ENCODE results near the gene GTPBP8.

GTPBP8 gene

GRCh38 chr3:112974894-112975293, 15.9 kb upstream of the GTPBP8 start, which contains the start of gene CD200R1:
TSS of gene CD200R1 (minus strand) at chr3:112975103. CDS start at chr3:112974857, 246 bp downstream.
- ChIA-PET CTCF (interaction anchor here (0.8 to 4.8 kb wide), 7 partner anchors 9 to 332 kb away, joined by 3 to 26 read pairs (median 6); partner anchors contain the start of gene GTPBP8), POLR2A (no interaction called here)
- no peak for TF ChIP-seq CTCF (IDR thresholded peaks at IDR 0.05; ENCODE audit: control extremely low read depth, extremely low read depth, low read depth, missing control alignments)
- no peak for DNase-seq (ENCODE audit: extremely low spot score)

- ChIA-PET CTCF (interaction anchor here (0.8 to 3.3 kb wide), 4 partner anchors 9 to 334 kb away, joined by 5 to 14 read pairs (median 8); no protein-coding TSS in a partner anchor), POLR2A (interaction anchor here (0.6 kb wide), 1 partner anchor 199 kb away, joined by 5 read pairs; no protein-coding TSS in a partner anchor)
- no peak for DNase-seq (ENCODE audit: extremely low spot score)
- no peak for TF ChIP-seq CTCF (IDR thresholded peaks at IDR 0.05; ENCODE audit: control extremely low read depth, extremely low read depth, low read depth, missing control alignments)
These were observed 14.8 kb upstream of the GTPBP8 start for GRCh38 chr3:112976001-112976400.

- no peak for DNase-seq (ENCODE audit: extremely low spot score)
- TF ChIP-seq CTCF (IDR thresholded peaks at IDR 0.05; ENCODE audit: control extremely low read depth, extremely low read depth, low read depth, missing control alignments) = no peak
- POLR2A ChIA-PET = no interaction called here
- CTCF ChIA-PET = interaction anchor here (0.8 to 3.3 kb wide), 3 partner anchors 8 to 335 kb away, joined by 5 to 14 read pairs (median 7); no protein-coding TSS in a partner anchor
These were observed 13.8 kb upstream of the GTPBP8 start for GRCh38 chr3:112976953-112977352.

- no peak for DNase-seq (ENCODE audit: extremely low spot score)
These were observed 11.4 kb upstream of the GTPBP8 start for GRCh38 chr3:112979244-112979832.

GRCh38 chr3:112980080-112980479, 10.7 kb upstream of the GTPBP8 start:
- no peak for TF ChIP-seq CTCF (IDR thresholded peaks at IDR 0.05; ENCODE audit: control extremely low read depth, extremely low read depth, low read depth, missing control alignments)
- ChIA-PET POLR2A (no interaction called here), CTCF (interaction anchor here (0.9 to 4.7 kb wide), 23 partner anchors 8 to 401 kb away, joined by 3 to 79 read pairs (median 4); partner anchors contain the start of gene GTPBP8)
- DNase-seq (ENCODE audit: extremely low spot score) = no peak

More at GRCh38 chr3:112979244-112979832, 11.4 kb upstream of the GTPBP8 start:
- peak; percentile 40 for TF ChIP-seq CTCF (IDR thresholded peaks at IDR 0.05; ENCODE audit: control extremely low read depth, extremely low read depth, low read depth, missing control alignments)
- ChIA-PET CTCF (interaction anchor here (0.6 to 4.7 kb wide), 41 partner anchors 9 to 686 kb away, joined by 3 to 79 read pairs (median 3); partner anchors contain the start of gene GTPBP8), POLR2A (interaction anchor here (0.6 kb wide), 1 partner anchor 232 kb away, joined by 3 read pairs; no protein-coding TSS in a partner anchor)

- ChIA-PET CTCF (interaction anchor here (1.0 to 4.7 kb wide), 5 partner anchors 10 to 340 kb away, joined by 3 to 79 read pairs (median 16); no protein-coding TSS in a partner anchor), POLR2A (no interaction called here)
- no peak for TF ChIP-seq CTCF (IDR thresholded peaks at IDR 0.05; ENCODE audit: control extremely low read depth, extremely low read depth, low read depth, missing control alignments)
- no peak for DNase-seq (ENCODE audit: extremely low spot score)
These were observed 8.1 kb upstream of the GTPBP8 start for GRCh38 chr3:112982710-112983109.
